ENCODE results near the gene REEP1. TPM values are rescaled to one million over a fixed set of nuclear protein-coding genes. Genes with fewer than 3 reads are reported as not detected.
A peak's percentile ranks its signal among the peaks of the same experiment; 100 is the strongest.
"Not testable (repeated sequence)": the region's sequence is repeated elsewhere in the genome, so short reads cannot be mapped to it uniquely, and the experiment has no call there.

Gene REEP1
- total RNA-seq, 8 experiments from 2014 or later, result 0.31 to 98.1 (median 41.6) TPM

GRCh38 chr2:86366651-86367498, 29.4 kb upstream of the REEP1 start:
- no peak overlapping the region for H3K27ac ChIP-seq
- ATAC-seq (replicated peaks in 6 of 8), result no peak
- in situ Hi-C loops (cut with MboI; ENCODE audit: low pct_unique_long_range_greater_than_20kb in 2 of 9, low sequenced_read_pairs in 9 of 9, unreplicated experiment in 9 of 9), result loop anchor here in 3 of 9 experiments (25.0 kb wide), 2 partner anchors 130 to 155 kb away; no protein-coding TSS in a partner anchor
- WGBS, 10 experiments, result 37 to 100% (median 93%) methylated on average over 1 to 6 of the region's 6 CpGs; no CpG with 5 or more reads in 5 of the 10 experiments
- no peak overlapping the region for H3K4me3 ChIP-seq
- H3K4me1 ChIP-seq (replicated peaks in 1 of 2), result no peaks in the 10 kb centered on the region

- peaks cover 6% of the 10 kb centered on the region in 2 donors for H3K4me1 ChIP-seq (replicated peaks in 1 of 2)
- H3K4me3 ChIP-seq, result no peak overlapping the region
- in situ Hi-C loops (cut with MboI; ENCODE audit: low pct_unique_long_range_greater_than_20kb in 2 of 9, low sequenced_read_pairs in 9 of 9, unreplicated experiment in 9 of 9), result loop anchor here in 3 of 9 experiments (25.0 kb wide), 2 partner anchors 128 to 153 kb away; no protein-coding TSS in a partner anchor
- peak in 3 of 8 experiments; percentile 49 to 76 (median 55) for ATAC-seq (replicated peaks in 6 of 8)
- no peak overlapping the region for H3K27ac ChIP-seq
- 20 to 100% (median 90%) methylated on average over 1 to 2 of the region's 2 CpGs; no CpG with 5 or more reads in 3 of the 10 experiments for WGBS, 10 experiments
Measured at GRCh38 chr2:86364894-86365293, 27.5 kb upstream of the REEP1 start.

GRCh38 chr2:86360776-86361175, 23.4 kb upstream of the REEP1 start:
- Histone ChIP-seq H3K4me1 (replicated peaks in 1 of 2) (peaks cover 6% of the 10 kb centered on the region in 2 donors), H3K4me3 (no peak overlapping the region), H3K27ac (no peak overlapping the region)
- ATAC-seq (replicated peaks in 6 of 8), result peak; percentile 19 to 84 (median 50)
- in situ Hi-C loops (cut with MboI; ENCODE audit: low pct_unique_long_range_greater_than_20kb in 2 of 9, low sequenced_read_pairs in 9 of 9, unreplicated experiment in 9 of 9), result loop anchor here in 3 of 9 experiments (25.0 kb wide), 2 partner anchors 123 to 148 kb away; no protein-coding TSS in a partner anchor
- 2 to 48% (median 29%) methylated on average over 1 to 7 of the region's 7 CpGs; no CpG with 5 or more reads in 3 of the 10 experiments for WGBS, 10 experiments

- Histone ChIP-seq H3K4me1 (replicated peaks in 1 of 2) (peaks cover 6% of the 10 kb centered on the region in 2 donors), H3K27ac (no peak overlapping the region), H3K4me3 (no peak overlapping the region)
- in situ Hi-C loops (cut with MboI; ENCODE audit: low pct_unique_long_range_greater_than_20kb in 2 of 9, low sequenced_read_pairs in 9 of 9, unreplicated experiment in 9 of 9), result loop anchor here in 3 of 9 experiments (25.0 kb wide), 2 partner anchors 122 to 147 kb away; no protein-coding TSS in a partner anchor
- 0 to 100% (median 57%) methylated on average over 1 to 3 of the region's 3 CpGs; no CpG with 5 or more reads in 3 of the 10 experiments for WGBS, 10 experiments
- peak in 1 of 8 experiments; percentile 38 for ATAC-seq (replicated peaks in 6 of 8)
Measured at GRCh38 chr2:86358957-86359356, 21.5 kb upstream of the REEP1 start.

GRCh38 chr2:86357392-86357963, 20.1 kb upstream of the REEP1 start:
- peaks cover 6% of the 10 kb centered on the region in 2 donors for H3K4me1 ChIP-seq (replicated peaks in 1 of 2)
- in situ Hi-C loops (cut with MboI; ENCODE audit: low pct_unique_long_range_greater_than_20kb in 2 of 9, low sequenced_read_pairs in 9 of 9, unreplicated experiment in 9 of 9), result loop anchor here in 3 of 9 experiments (25.0 kb wide), 2 partner anchors 120 to 145 kb away; no protein-coding TSS in a partner anchor
- no peak for ATAC-seq (replicated peaks in 6 of 8)
- no peak overlapping the region for H3K27ac ChIP-seq
- 0 to 100% (median 50%) methylated on average over 1 to 4 of the region's 5 CpGs; no CpG with 5 or more reads in 1 of the 10 experiments for WGBS, 10 experiments
- H3K4me3 ChIP-seq, result no peak overlapping the region

- ATAC-seq (replicated peaks in 6 of 8), result peak in 3 of 8 experiments; percentile 43 to 90 (median 85)
- Histone ChIP-seq H3K27ac (no peak overlapping the region), H3K4me3 (no peak overlapping the region), H3K4me1 (replicated peaks in 1 of 2) (no peaks in the 10 kb centered on the region)
- in situ Hi-C loops (cut with MboI; ENCODE audit: low pct_unique_long_range_greater_than_20kb in 2 of 9, low sequenced_read_pairs in 9 of 9, unreplicated experiment in 9 of 9), result loop anchor here in 3 of 9 experiments (25.0 kb wide), 2 partner anchors 115 to 140 kb away; no protein-coding TSS in a partner anchor
- whole genome bisulfite sequencing, 10 experiments, result 30 to 85% (median 40%) methylated on average over 2 to 3 of the region's 4 CpGs; no CpG with 5 or more reads in 7 of the 10 experiments
Measured at GRCh38 chr2:86352727-86353221, 15.3 kb upstream of the REEP1 start.

GRCh38 chr2:86352137-86352726, 14.8 kb upstream of the REEP1 start:
- in situ Hi-C loops (cut with MboI; ENCODE audit: low pct_unique_long_range_greater_than_20kb in 2 of 9, low sequenced_read_pairs in 9 of 9, unreplicated experiment in 9 of 9), result loop anchor here in 3 of 9 experiments (25.0 kb wide), 2 partner anchors 115 to 140 kb away; no protein-coding TSS in a partner anchor
- H3K4me3 ChIP-seq, result no peak overlapping the region
- no peak overlapping the region for H3K27ac ChIP-seq
- 18 to 79% (median 63%) methylated on average over 3 to 6 of the region's 8 CpGs; no CpG with 5 or more reads in 5 of the 10 experiments for WGBS, 10 experiments
- peak in 2 of 8 experiments; percentile 44 to 55 for ATAC-seq (replicated peaks in 6 of 8)
- no peaks in the 10 kb centered on the region for H3K4me1 ChIP-seq (replicated peaks in 1 of 2)

- in situ Hi-C loops (cut with MboI; ENCODE audit: low pct_unique_long_range_greater_than_20kb in 2 of 9, low sequenced_read_pairs in 9 of 9, unreplicated experiment in 9 of 9), result loop anchor here in 3 of 9 experiments (25.0 kb wide), 2 partner anchors 113 to 138 kb away; no protein-coding TSS in a partner anchor
- WGBS, 10 experiments, result 0 to 86% (median 68%) methylated on average over 1 to 2 of the region's 2 CpGs; no CpG with 5 or more reads in 2 of the 10 experiments
- peaks cover 0 to 2% of the 10 kb centered on the region in 2 donors for H3K4me1 ChIP-seq (replicated peaks in 1 of 2)
- no peak for ATAC-seq (replicated peaks in 6 of 8)
- H3K4me3 ChIP-seq, result no peak overlapping the region
- H3K27ac ChIP-seq, result no peak overlapping the region
Measured at GRCh38 chr2:86350751-86351150, 13.3 kb upstream of the REEP1 start.

GRCh38 chr2:86347401-86347800, 10.0 kb upstream of the REEP1 start:
- Histone ChIP-seq H3K27ac (no peak overlapping the region), H3K4me1 (replicated peaks in 1 of 2) (peaks cover 0 to 2% of the 10 kb centered on the region in 2 donors), H3K4me3 (no peak overlapping the region)
- 35 to 100% (median 77%) methylated on average over 1 to 4 of the region's 7 CpGs; no CpG with 5 or more reads in 3 of the 10 experiments for WGBS, 10 experiments
- in situ Hi-C loops (cut with MboI; ENCODE audit: low pct_unique_long_range_greater_than_20kb in 2 of 9, low sequenced_read_pairs in 9 of 9, unreplicated experiment in 9 of 9), result no loop called here
- ATAC-seq (replicated peaks in 6 of 8), result no peak

GRCh38 chr2:86345783-86346370, 8.5 kb upstream of the REEP1 start:
- ATAC-seq (replicated peaks in 6 of 8); in situ Hi-C loops (cut with MboI; ENCODE audit: low pct_unique_long_range_greater_than_20kb in 2 of 9, low sequenced_read_pairs in 9 of 9, unreplicated experiment in 9 of 9); H3K4me1 ChIP-seq (replicated peaks in 1 of 2); H3K27ac ChIP-seq; H3K4me3 ChIP-seq: not testable (repeated sequence)
- WGBS, 10 experiments, result 0 to 75% (median 28%) methylated on average over 1 to 2 of the region's 6 CpGs; no CpG with 5 or more reads in 2 of the 10 experiments

GRCh38 chr2:86344404-86344803, 7.0 kb upstream of the REEP1 start:
- in situ Hi-C loops (cut with MboI; ENCODE audit: low pct_unique_long_range_greater_than_20kb in 2 of 9, low sequenced_read_pairs in 9 of 9, unreplicated experiment in 9 of 9), result no loop called here
- no peak overlapping the region for H3K4me3 ChIP-seq
- H3K4me1 ChIP-seq (replicated peaks in 1 of 2), result peaks cover 0 to 2% of the 10 kb centered on the region in 2 donors
- no peak overlapping the region for H3K27ac ChIP-seq
- ATAC-seq (replicated peaks in 6 of 8), result peak in 3 of 8 experiments; percentile 34 to 69 (median 55)
- WGBS, 10 experiments, result 0 to 100% (median 67%) methylated on average over 1 to 2 of the region's 2 CpGs; no CpG with 5 or more reads in 3 of the 10 experiments

GRCh38 chr2:86342488-86342887, 5.1 kb upstream of the REEP1 start:
- H3K4me3 ChIP-seq, result no peak overlapping the region
- 0 to 100% (median 60%) methylated on average over 1 of the region's 1 CpG; no CpG with 5 or more reads in 3 of the 10 experiments for WGBS, 10 experiments
- in situ Hi-C loops (cut with MboI; ENCODE audit: low pct_unique_long_range_greater_than_20kb in 2 of 9, low sequenced_read_pairs in 9 of 9, unreplicated experiment in 9 of 9), result no loop called here
- H3K4me1 ChIP-seq (replicated peaks in 1 of 2), result peaks cover 2 to 4% of the 10 kb centered on the region in 2 donors
- no peak overlapping the region for H3K27ac ChIP-seq
- no peak for ATAC-seq (replicated peaks in 6 of 8)
